Endothelial cell (in vitro differentiated cells): ENCODE results near the gene UPB1. TPM values are rescaled to one million over a fixed set of nuclear protein-coding genes. Genes with fewer than 3 reads are reported as not detected.
"Not testable (repeated sequence)": the region's sequence is repeated elsewhere in the genome, so short reads cannot be mapped to it uniquely, and the experiment has no call there.

Experiments
- DNase-seq: peaks from one replicate; pipeline ENCODE4 v3.0.0; 2021; ENCODE audit warnings: low spot score
- H3K27ac Mint-ChIP-seq: one replicate; pipeline ENCODE4 v1.8.0; 2021; ENCODE audit warnings: mixed read lengths, inconsistent platforms; ENCODE audit not compliant: unreplicated experiment
- H3K27me3 Mint-ChIP-seq: one replicate; pipeline ENCODE4 v1.8.0; 2021; ENCODE audit warnings: mild to moderate bottlenecking, moderate library complexity, mixed read lengths, inconsistent platforms; ENCODE audit not compliant: unreplicated experiment
- H3K36me3 Mint-ChIP-seq: one replicate; pipeline ENCODE4 v1.8.0; 2021; ENCODE audit warnings: mild to moderate bottlenecking, low read depth, mixed read lengths, inconsistent platforms; ENCODE audit not compliant: unreplicated experiment
- H3K4me1 Mint-ChIP-seq: one replicate; pipeline ENCODE4 v1.8.0; 2021; ENCODE audit warnings: mild to moderate bottlenecking, mixed read lengths, inconsistent platforms; ENCODE audit not compliant: unreplicated experiment
- H3K4me3 Mint-ChIP-seq: one replicate; pipeline ENCODE4 v1.8.0; 2021; ENCODE audit warnings: mild to moderate bottlenecking, mixed read lengths, inconsistent platforms; ENCODE audit not compliant: unreplicated experiment
- H3K9me3 Mint-ChIP-seq: one replicate; pipeline ENCODE4 v1.8.0; 2021; ENCODE audit warnings: mixed read lengths, inconsistent platforms; ENCODE audit not compliant: unreplicated experiment
- total RNA-seq: library from RNA; stranded (reverse); fragmentation: NEBNext Ultra II Directional; extraction: Animal tissue kit (Norgen Biotek cat#: 25700); gene quantifications from one replicate; pipeline ENCODE4 v1.2.1, GENCODE V29; 2021; ENCODE audit not compliant: unreplicated experiment
- TF ChIP-seq, protein P1 (sequence below): fragments of 200-600 bp; sonication (generic); IDR thresholded peaks from one replicate; pipeline ENCODE4 v1.5.0; 2021; ENCODE audit warnings: antibody characterized with exemption; ENCODE audit not compliant: unreplicated experiment

UPB1 gene
- total RNA-seq, 1 donor from 2014 or later: 0.13 TPM

DNA sequence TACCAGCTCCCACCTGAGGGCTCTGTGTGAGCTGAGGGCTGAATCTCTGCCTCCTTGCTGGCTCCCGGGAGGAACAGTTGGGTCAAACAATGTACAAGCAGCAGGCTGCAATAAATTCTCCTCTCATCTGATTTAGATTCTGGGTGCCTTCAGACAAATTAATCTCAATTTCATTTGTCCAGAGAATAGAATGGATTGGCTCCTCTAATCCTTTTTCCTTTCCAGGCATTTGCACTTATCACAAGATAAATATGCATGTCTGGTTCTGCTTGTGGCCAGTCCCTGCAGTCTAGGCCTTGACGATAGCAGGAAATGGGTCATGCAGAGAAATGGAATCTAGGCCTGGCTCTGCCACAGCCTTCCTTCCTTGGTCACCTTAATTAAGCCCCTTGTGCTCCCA lies 28.7 kb downstream of the UPB1 start:
- TF ChIP-seq, protein P1, sequence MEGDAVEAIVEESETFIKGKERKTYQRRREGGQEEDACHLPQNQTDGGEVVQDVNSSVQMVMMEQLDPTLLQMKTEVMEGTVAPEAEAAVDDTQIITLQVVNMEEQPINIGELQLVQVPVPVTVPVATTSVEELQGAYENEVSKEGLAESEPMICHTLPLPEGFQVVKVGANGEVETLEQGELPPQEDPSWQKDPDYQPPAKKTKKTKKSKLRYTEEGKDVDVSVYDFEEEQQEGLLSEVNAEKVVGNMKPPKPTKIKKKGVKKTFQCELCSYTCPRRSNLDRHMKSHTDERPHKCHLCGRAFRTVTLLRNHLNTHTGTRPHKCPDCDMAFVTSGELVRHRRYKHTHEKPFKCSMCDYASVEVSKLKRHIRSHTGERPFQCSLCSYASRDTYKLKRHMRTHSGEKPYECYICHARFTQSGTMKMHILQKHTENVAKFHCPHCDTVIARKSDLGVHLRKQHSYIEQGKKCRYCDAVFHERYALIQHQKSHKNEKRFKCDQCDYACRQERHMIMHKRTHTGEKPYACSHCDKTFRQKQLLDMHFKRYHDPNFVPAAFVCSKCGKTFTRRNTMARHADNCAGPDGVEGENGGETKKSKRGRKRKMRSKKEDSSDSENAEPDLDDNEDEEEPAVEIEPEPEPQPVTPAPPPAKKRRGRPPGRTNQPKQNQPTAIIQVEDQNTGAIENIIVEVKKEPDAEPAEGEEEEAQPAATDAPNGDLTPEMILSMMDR: no peak
- no peaks in the 10 kb centered on the region for H3K9me3 Mint-ChIP-seq
- peaks cover 2% of the 10 kb centered on the region for H3K4me1 Mint-ChIP-seq
- H3K36me3 Mint-ChIP-seq: no peaks in the 10 kb centered on the region
- peaks cover 2% of the 10 kb centered on the region for H3K27me3 Mint-ChIP-seq
- no peak overlapping the region for H3K27ac Mint-ChIP-seq
- no peak for DNase-seq
- no peak overlapping the region for H3K4me3 Mint-ChIP-seq

GRCh38 chr22:24525416-24526037 lies 30.4 kb downstream of the UPB1 start:
- TF ChIP-seq, protein P1: peak; percentile 82
- H3K36me3 Mint-ChIP-seq: no peaks in the 10 kb centered on the region
- peak; percentile 76 for DNase-seq
- H3K27ac Mint-ChIP-seq: no peak overlapping the region
- peaks cover 1% of the 10 kb centered on the region for H3K27me3 Mint-ChIP-seq
- peaks cover under 1% of the 10 kb centered on the region for H3K4me1 Mint-ChIP-seq
- H3K9me3 Mint-ChIP-seq: no peaks in the 10 kb centered on the region
- H3K4me3 Mint-ChIP-seq: no peak overlapping the region

DNA sequence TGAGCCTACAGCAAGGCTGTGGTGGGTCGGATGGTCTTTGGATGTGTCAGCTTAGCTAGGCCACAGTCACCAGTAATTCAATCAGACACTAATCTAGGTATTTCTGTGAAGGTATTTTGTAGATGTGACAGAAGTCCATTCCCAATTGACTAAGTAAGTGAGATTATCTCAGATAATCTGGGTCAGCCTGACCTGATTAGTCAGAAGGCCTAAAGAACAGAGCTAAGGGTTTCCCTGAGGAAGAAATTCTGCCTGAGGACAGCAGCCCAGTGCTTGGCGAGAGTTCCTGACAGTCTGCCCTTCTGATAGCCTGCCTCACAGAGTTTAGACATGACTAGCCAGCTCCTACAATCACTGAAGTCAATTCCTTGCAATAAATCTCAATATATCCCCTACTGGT lies 31.1 kb downstream of the UPB1 start:
- Mint-ChIP-seq H3K27ac (no peak overlapping the region), H3K36me3 (no peaks in the 10 kb centered on the region), H3K9me3 (no peaks in the 10 kb centered on the region), H3K4me3 (no peak overlapping the region), H3K4me1 (no peaks in the 10 kb centered on the region), H3K27me3 (peaks cover 1% of the 10 kb centered on the region)
- TF ChIP-seq, protein P1: no peak
- DNase-seq: no peak

DNA sequence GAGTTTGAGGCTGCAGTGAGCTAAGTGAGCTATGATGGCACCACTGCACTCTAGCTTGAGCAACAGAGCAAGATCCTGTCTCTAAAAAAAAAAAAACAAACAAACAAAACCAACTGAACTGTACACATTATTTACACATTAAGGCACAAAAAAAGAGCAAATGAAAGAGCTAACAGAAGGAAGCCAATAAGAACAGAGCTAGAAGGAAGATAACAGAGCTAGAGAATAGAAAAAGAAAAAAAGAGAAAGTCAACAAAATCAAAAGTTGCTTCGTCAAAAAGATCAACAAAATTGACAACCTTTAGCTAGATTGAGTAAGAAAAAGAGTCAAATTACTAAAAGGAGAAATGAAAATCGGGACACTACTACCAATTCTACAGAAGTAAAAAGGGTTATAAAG lies 34.8 kb downstream of the UPB1 start:
- no peak for DNase-seq
- peaks cover 1% of the 10 kb centered on the region for H3K27me3 Mint-ChIP-seq

DNA sequence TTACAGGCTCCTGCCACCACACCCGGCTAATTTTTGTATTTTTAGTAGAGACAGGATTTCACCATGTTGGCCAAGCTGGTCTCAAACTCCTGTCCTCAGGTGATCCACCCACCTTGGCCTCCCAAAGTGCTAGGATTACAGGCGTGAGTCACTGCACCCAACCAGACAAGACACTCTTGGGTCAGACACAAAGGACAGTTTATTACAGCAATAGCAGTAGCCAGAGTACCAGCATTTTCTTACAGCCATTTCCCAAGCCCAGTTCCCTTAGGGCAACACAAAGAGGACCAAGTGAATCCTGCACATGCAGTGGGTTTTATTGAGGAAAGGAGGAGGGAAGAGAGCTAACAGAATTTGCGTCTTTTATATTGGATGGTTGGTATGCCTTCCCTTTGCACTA lies 35.8 kb downstream of the UPB1 start:
- not testable (repeated sequence) for H3K4me1 Mint-ChIP-seq, H3K27ac Mint-ChIP-seq, H3K27me3 Mint-ChIP-seq, DNase-seq, H3K9me3 Mint-ChIP-seq, H3K4me3 Mint-ChIP-seq, H3K36me3 Mint-ChIP-seq

More for the DNA sequence above, 34.8 kb downstream of the UPB1 start:
- TF ChIP-seq, protein P1: no peak
- Mint-ChIP-seq H3K27ac (no peak overlapping the region), H3K4me1 (no peaks in the 10 kb centered on the region), H3K9me3 (no peaks in the 10 kb centered on the region), H3K36me3 (no peaks in the 10 kb centered on the region), H3K4me3 (no peak overlapping the region)
